Esophagus muscularis mucosa (tissue), 4 donors: ENCODE results near the gene KRTAP13-1. TPM values are rescaled to one million over a fixed set of nuclear protein-coding genes. Genes with fewer than 3 reads are reported as not detected.

Experiments
- DNase-seq: peaks from one replicate; pipeline ENCODE4 v3.0.0-alpha.2; 2017; ENCODE audit errors: extremely low spot score
- H3K27ac ChIP-seq, 4 donors: fragments of 200-600 bp; sonication (generic); replicated peaks in 1 of 4; 1 replicate in 3 of 4; 2 replicates in 1 of 4; pipeline ENCODE4 v1.5.1; 2016 to 2019; ENCODE audit warnings: mild to moderate bottlenecking in 1 of 4
- H3K27me3 ChIP-seq, 4 donors: fragments of 200-600 bp; sonication (generic); one replicate each; pipeline versions ENCODE4 v1.5.1 to v1.6.0; 2016 to 2019
- H3K36me3 ChIP-seq, 4 donors: fragments of 200-600 bp; sonication (generic); one replicate each; pipeline ENCODE4 v1.5.1; 2016 to 2019
- H3K4me1 ChIP-seq, 4 donors: fragments of 200-600 bp; sonication (generic); one replicate each; pipeline ENCODE4 v1.5.1; 2016 to 2019
- H3K4me3 ChIP-seq, 4 donors: fragments of 200-600 bp; sonication (generic); 1 replicate in 2 of 4; 2 replicates in 2 of 4; pipeline ENCODE4 v1.5.1; 2016 to 2019; ENCODE audit warnings: mild to moderate bottlenecking in 4 of 4, moderate library complexity in 1 of 4
- H3K9me3 ChIP-seq, 4 donors: fragments of 200-600 bp; sonication (generic); 1 replicate in 3 of 4; 2 replicates in 1 of 4; pipeline ENCODE4 v1.5.1; 2016 to 2019
- EP300 ChIP-seq: sonication (generic); formaldehyde crosslinking; IDR thresholded peaks from one replicate; pipeline ENCODE4 v1.6.1; 2017; ENCODE audit warnings: antibody characterized with exemption
- POLR2A ChIP-seq: fragments of 450-650 bp; IDR thresholded peaks from one replicate; pipeline ENCODE4 v1.6.1; 2017; ENCODE audit warnings: antibody characterized with exemption, moderate library complexity, mild to moderate bottlenecking, low read depth
- POLR2AphosphoS5 ChIP-seq, 2 donors: sonication (generic); formaldehyde crosslinking; IDR thresholded peaks; one replicate each; pipeline ENCODE4 v1.6.1; 2017; ENCODE audit warnings: antibody characterized with exemption in 2 of 2
- WGBS: methylation state at CpG from one replicate; pipeline ENCODE4 v1.1.5; 2018; 5-methylcytosine and 5-hydroxymethylcytosine counted together
- intact Hi-C: fragments of 100-400 bp; cut with DNase I; formaldehyde crosslinking; loops from one replicate; pipeline ENCODE4 v1.15.1; 2023
- total RNA-seq, 4 donors: library from RNA; depleted of rRNA; stranded (reverse); fragments of >200 nt; gene quantifications; one replicate each; pipeline versions ENCODE4 v1.1.0 to v1.2.1, GENCODE V29; 2016
- TF ChIP-seq, protein P1 (sequence below), 3 experiments: fragments of 200-600 bp in 2 of 3; fragments of 450-650 bp in 1 of 3; sonication (generic) in 2 of 3; IDR thresholded peaks; one replicate each; pipeline ENCODE4 v1.5.1; 2017 to 2019; ENCODE audit warnings: antibody characterized with exemption in 3 of 3, mild to moderate bottlenecking in 2 of 3, moderate library complexity in 1 of 3

Gene KRTAP13-1
- total RNA-seq, 4 donors from 2014 or later, result not detected

DNA sequence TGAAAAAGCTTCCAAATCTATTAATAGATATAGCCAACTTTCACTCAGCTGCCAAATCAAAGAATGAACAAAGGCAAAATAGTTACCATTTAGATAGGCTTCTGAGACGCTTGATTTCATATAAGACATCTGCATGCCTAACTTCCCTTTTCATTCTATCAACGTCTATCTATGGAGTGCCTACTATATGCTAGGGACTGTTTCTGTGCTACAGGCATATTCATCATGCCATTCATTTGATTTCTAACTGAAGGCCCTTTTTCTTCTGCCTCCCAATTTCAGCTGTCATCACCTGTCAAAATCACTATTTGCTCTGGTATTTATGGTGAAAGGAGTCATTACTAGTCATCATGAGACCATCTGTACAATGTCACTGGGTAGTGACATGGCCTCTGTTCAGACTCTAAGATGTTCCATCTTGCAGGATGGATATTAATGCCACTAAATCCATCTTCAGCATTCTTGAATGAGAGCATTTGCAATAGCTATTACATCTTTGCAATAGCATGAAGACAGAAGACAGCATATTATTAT lies 4.3 kb upstream of the KRTAP13-1 start:
- no peak overlapping the region for H3K27ac ChIP-seq
- H3K4me1 ChIP-seq, result no peaks in the 10 kb centered on the region
- no peak overlapping the region for H3K4me3 ChIP-seq
- peaks cover 0 to 8% (median 0%) of the 10 kb centered on the region in 4 donors for H3K9me3 ChIP-seq
- H3K36me3 ChIP-seq, result no peaks in the 10 kb centered on the region
- peaks cover 0 to 3% (median 0%) of the 10 kb centered on the region in 4 donors for H3K27me3 ChIP-seq
- DNase-seq, result no peak
- WGBS, result 63% methylated on average over 2 of the region's 2 CpGs
- TF ChIP-seq POLR2AphosphoS5 (IDR thresholded peaks at IDR 0.05) (no peak), POLR2A (no peak), EP300 (no peak)
- TF ChIP-seq, protein P1, sequence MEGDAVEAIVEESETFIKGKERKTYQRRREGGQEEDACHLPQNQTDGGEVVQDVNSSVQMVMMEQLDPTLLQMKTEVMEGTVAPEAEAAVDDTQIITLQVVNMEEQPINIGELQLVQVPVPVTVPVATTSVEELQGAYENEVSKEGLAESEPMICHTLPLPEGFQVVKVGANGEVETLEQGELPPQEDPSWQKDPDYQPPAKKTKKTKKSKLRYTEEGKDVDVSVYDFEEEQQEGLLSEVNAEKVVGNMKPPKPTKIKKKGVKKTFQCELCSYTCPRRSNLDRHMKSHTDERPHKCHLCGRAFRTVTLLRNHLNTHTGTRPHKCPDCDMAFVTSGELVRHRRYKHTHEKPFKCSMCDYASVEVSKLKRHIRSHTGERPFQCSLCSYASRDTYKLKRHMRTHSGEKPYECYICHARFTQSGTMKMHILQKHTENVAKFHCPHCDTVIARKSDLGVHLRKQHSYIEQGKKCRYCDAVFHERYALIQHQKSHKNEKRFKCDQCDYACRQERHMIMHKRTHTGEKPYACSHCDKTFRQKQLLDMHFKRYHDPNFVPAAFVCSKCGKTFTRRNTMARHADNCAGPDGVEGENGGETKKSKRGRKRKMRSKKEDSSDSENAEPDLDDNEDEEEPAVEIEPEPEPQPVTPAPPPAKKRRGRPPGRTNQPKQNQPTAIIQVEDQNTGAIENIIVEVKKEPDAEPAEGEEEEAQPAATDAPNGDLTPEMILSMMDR (IDR thresholded peaks at IDR 0.05), result no peak
- intact Hi-C loops, result no loop called here

DNA sequence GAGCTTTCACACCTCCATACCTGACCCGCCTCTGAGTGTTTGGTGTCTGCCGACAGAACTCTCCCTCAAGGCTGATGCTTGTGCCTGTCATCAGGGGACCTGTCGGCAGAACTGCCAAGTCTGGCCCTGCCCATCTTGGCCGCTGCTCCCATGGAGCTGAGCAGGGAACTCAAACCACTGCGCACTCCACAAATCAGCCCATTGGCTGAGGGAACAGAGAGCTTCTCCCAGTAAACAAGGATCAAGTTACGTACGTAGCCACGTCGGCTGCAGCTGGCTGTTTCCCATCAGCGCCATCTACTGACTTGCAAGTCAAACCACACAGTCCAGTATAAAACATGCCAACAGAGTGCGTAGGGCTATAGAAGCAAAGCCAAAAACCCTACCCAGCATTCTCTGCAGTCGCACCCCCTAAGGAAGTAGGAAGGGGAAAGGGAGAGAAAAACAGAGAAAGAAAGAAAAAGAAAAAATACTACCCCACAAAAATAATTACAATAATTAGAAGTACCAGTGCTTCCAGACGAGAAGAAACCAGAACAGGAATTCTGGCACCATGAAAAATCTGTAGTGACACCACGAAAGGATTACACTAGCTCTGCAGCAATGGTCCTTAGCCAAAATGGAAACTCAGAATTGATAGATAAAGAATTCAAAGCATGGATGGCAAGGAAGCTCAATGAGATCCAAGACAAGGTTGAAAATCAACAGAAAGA lies 13.1 kb downstream of the KRTAP13-1 start:
- H3K4me3 ChIP-seq, result no peak overlapping the region
- H3K9me3 ChIP-seq, result peaks cover 0 to 17% (median 4%) of the 10 kb centered on the region in 4 donors
- WGBS, result 33% methylated on average over 11 of the region's 14 CpGs
- no peak overlapping the region for H3K27ac ChIP-seq
- TF ChIP-seq POLR2A (no peak), EP300 (no peak)
- H3K4me1 ChIP-seq, result no peaks in the 10 kb centered on the region
- no peak for DNase-seq
- intact Hi-C loops, result no loop called here
- no peaks in the 10 kb centered on the region for H3K36me3 ChIP-seq
- H3K27me3 ChIP-seq, result no peaks in the 10 kb centered on the region

DNA sequence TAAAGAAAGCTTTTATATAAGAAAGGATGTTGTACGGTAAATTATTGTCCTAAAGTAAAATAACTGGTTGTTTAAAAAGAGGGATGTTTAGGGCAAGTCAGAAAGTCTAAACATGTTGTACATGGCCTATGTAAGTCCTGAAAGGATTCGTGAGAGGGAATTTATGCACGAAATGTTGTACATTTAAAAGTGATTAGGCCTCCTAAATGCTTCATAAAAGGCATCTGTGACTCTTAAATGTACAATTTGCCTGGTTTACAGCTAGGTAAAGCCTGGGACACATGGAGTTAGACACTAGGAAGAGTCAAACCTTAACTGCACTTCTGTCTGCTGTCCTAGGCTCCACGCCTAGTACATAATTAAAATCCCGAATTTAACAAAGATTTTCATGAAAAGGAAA lies 20.2 kb downstream of the KRTAP13-1 start:
- no peak for TF ChIP-seq POLR2AphosphoS5 (IDR thresholded peaks at IDR 0.05)
- TF ChIP-seq, protein P1 (IDR thresholded peaks at IDR 0.05), result no peak
- no peak for TF ChIP-seq EP300
- no peak for TF ChIP-seq POLR2A
- WGBS, result 75% methylated on average over 5 of the region's 5 CpGs
- no peak for DNase-seq

DNA sequence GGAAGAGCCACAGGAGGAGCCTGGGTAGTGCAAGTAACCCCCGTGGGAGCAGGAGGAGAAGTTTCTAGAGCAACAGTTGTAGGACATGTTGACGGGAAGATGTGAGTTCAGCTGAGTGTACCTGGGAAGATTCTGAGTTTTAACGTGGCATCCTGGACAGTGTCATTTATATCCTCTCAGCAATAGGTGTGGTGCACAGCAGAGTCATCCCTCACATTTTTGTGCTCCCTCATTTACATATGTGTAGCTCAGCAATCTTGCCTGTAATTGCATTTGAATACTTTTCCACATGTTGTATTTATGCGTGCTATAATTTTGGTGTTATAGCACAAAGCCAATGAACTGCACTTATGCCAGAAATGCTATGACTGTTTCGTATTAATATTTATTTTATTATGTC lies 30.0 kb downstream of the KRTAP13-1 start, which contains the start of gene KRTAP13-3:
KRTAP13-3 (minus strand) TSS at position 101 of the 400 bp plus-strand sequence; CDS start at position 87, 14 bp downstream.
- H3K36me3 ChIP-seq, result no peaks in the 10 kb centered on the region
- no peaks in the 10 kb centered on the region for H3K9me3 ChIP-seq
- H3K4me3 ChIP-seq, result no peak within 1 kb of the TSS
- H3K4me1 ChIP-seq, result no peaks in the 10 kb centered on the region
- TF ChIP-seq POLR2AphosphoS5 (IDR thresholded peaks at IDR 0.05), result no peak
- TF ChIP-seq POLR2A, result no peak
- no peak for TF ChIP-seq EP300
- TF ChIP-seq, protein P1 (IDR thresholded peaks at IDR 0.05), result no peak
- no peaks in the 10 kb centered on the region for H3K27me3 ChIP-seq
- DNase-seq, result no peak
- WGBS, result 78% methylated on average over 5 of the region's 5 CpGs
- intact Hi-C loops, result no loop called here
- no peak within 1 kb of the TSS for H3K27ac ChIP-seq

More for the DNA sequence above, 20.2 kb downstream of the KRTAP13-1 start:
- intact Hi-C loops, result no loop called here
- Histone ChIP-seq H3K4me3 (no peak overlapping the region), H3K9me3 (no peaks in the 10 kb centered on the region), H3K36me3 (no peaks in the 10 kb centered on the region), H3K27me3 (no peaks in the 10 kb centered on the region), H3K27ac (no peak overlapping the region), H3K4me1 (no peaks in the 10 kb centered on the region)

DNA sequence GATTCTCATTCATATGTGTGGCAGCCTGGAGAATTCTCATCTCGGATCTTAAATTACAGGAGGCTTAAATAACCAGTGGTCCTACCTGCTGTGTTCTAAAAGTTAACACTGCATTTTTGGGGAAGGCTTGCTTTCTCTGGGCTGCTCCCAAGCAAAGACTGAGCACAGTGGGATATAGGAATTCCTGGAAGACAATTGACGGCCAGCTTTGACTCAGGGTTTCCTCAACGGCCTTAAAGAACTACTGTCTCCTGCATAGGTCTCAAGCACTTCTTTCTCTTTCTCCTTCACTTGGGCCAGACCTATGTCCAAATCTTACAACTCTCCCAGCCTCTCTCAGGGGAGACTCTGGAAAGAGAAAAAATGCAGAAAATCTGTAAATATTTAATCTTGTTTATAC lies 30.9 kb downstream of the KRTAP13-1 start:
- H3K4me3 ChIP-seq, result no peak overlapping the region
- intact Hi-C loops, result no loop called here
- no peak overlapping the region for H3K27ac ChIP-seq
- H3K36me3 ChIP-seq, result no peaks in the 10 kb centered on the region
- TF ChIP-seq POLR2A, result no peak
- TF ChIP-seq, protein P1 (IDR thresholded peaks at IDR 0.05), result no peak
- no peak for TF ChIP-seq POLR2AphosphoS5 (IDR thresholded peaks at IDR 0.05)
- TF ChIP-seq EP300, result no peak
- H3K9me3 ChIP-seq, result no peaks in the 10 kb centered on the region
- no peaks in the 10 kb centered on the region for H3K4me1 ChIP-seq
- no peaks in the 10 kb centered on the region for H3K27me3 ChIP-seq
- DNase-seq, result no peak
- 53% methylated on average over 3 of the region's 3 CpGs for WGBS
